Right cardiac atrium (tissue), 5 donors: ENCODE results near the gene TMEM220. TPM values are rescaled to one million over a fixed set of nuclear protein-coding genes. Genes with fewer than 3 reads are reported as not detected.

Experiments
- ATAC-seq, 2 donors: fragments of 200-7000 bp; cut with Tn5 transposase; one replicate each; pipeline versions ENCODE4 v1.8.0 to v1.9.1; 2020; ENCODE audit warnings: moderate library complexity in 2 of 2, mild to moderate bottlenecking in 1 of 2
- DNase-seq, 3 donors: peaks; one replicate each; pipeline ENCODE4 v3.0.0-alpha.2; 2020
- H3K27ac ChIP-seq: one replicate; pipeline ENCODE4 v1.5.1; 2013; ENCODE audit warnings: mild to moderate bottlenecking, low read length, control low read depth, moderate library complexity
- H3K27me3 ChIP-seq: one replicate; pipeline ENCODE4 v1.6.1; 2013; ENCODE audit not compliant: control insufficient read depth, insufficient read depth
- H3K4me1 ChIP-seq: one replicate; pipeline ENCODE4 v1.6.1; 2013; ENCODE audit warnings: low read length; ENCODE audit not compliant: control insufficient read depth, insufficient read depth
- H3K4me3 ChIP-seq: one replicate; pipeline ENCODE4 v1.5.1; 2013; ENCODE audit warnings: low read length, control low read depth
- H3K9me3 ChIP-seq: one replicate; pipeline ENCODE4 v1.6.1; 2013; ENCODE audit warnings: low read length; ENCODE audit not compliant: control insufficient read depth
- WGBS: extraction: QIAGEN DNeasy Blood & Tissue Kit; methylation state at CpG from one replicate; pipeline ENCODE4 v1.1.7; 2013; 5-methylcytosine and 5-hydroxymethylcytosine counted together
- intact Hi-C, 4 donors: fragments of 100-400 bp; cut with DNase I; formaldehyde crosslinking; loops; one replicate each; pipeline versions ENCODE4 v1.11.0 to v1.14.0; 2022 to 2023
- long read RNA-seq, 4 donors: library from polyadenylated mRNA; unstranded; transcript quantifications; one replicate each; pipeline ENCODE4 v2.0.0, GENCODE V29; 2020 to 2021
- polyA plus RNA-seq: library from polyadenylated mRNA; stranded (reverse); fragments of 200-250 nt; gene quantifications from one replicate; pipeline ENCODE4 v1.2.3, GENCODE V29; 2013
- total RNA-seq, 4 donors: library from RNA; stranded (reverse); fragmentation: NEBNext Ultra II Directional; extraction: Animal tissue kit (Norgen Biotek cat#: 25700); gene quantifications; one replicate each; pipeline ENCODE4 v1.2.1, GENCODE V29; 2021
- donor health status: healthy with polysubstance abuse.
- donor health status: DM: no; HTN: yes; CAD: no.
- donor health status: DM: no; HTN: no; CAD: no.
- donor health status: DM: no; HTN: yes; CAD: no; lungs with severe emphysema.
- donor health status: DM: yes; HTN: yes; CAD: no.

Gene TMEM220
- total RNA-seq (10 to 100 TPM in 1 of 4 donors, 1 to 10 TPM in 3; 7.7 to 15.2 (median 9.0) TPM), polyA plus RNA-seq (5.8 TPM)
- long read RNA-seq, donor 1, transcript TMEM220-202 (5 exons, 1,402 nt): major isoform, 6 of 11 reads
- long read RNA-seq, donor 1, partial matches to known transcripts: 0 of 11 reads
- long read RNA-seq, donor 1, other reads (novel, unspliced or antisense): 3 of 11 reads
- long read RNA-seq, donor 2, partial matches to known transcripts: 0 of 13 reads
- long read RNA-seq, donor 2, other reads (novel, unspliced or antisense): 7 of 13 reads
- long read RNA-seq, donor 3, transcript TMEM220-202 (5 exons, 1,402 nt): major isoform, 10 of 24 reads
- long read RNA-seq, donor 3, transcript TMEM220-201 (6 exons, 3,106 nt): minor isoform, 7 of 24 reads
- long read RNA-seq, donor 3, partial matches to known transcripts: 1 of 24 reads
- long read RNA-seq, donor 3, other reads (novel, unspliced or antisense): 5 of 24 reads
- long read RNA-seq, donor 4, transcript TMEM220-202 (5 exons, 1,402 nt): major isoform, 9 of 14 reads
- long read RNA-seq, donor 4, partial matches to known transcripts: 0 of 14 reads
- long read RNA-seq, donor 4, other reads (novel, unspliced or antisense): 2 of 14 reads

- intact Hi-C loops: loop anchor here in 1 of 4 donors (10.0 kb wide), 1 partner anchor 115 kb away; no protein-coding TSS in a partner anchor
- Histone ChIP-seq H3K9me3 (no peaks in the 10 kb centered on the region), H3K4me1 (no peaks in the 10 kb centered on the region), H3K27me3 (no peaks in the 10 kb centered on the region), H3K27ac (peak within 1 kb of the TSS; percentile 75), H3K4me3 (peak within 1 kb of the TSS; percentile 42)
- DNase-seq (peak; percentile 89 to 94 (median 93)), ATAC-seq (peak; percentile 97 to 98)
- under 1% methylated on average over 79 of the region's 79 CpGs for WGBS
Observed at GRCh38 chr17:10729334-10730193, at the start of gene TMEM220. TSS of gene TMEM220 (minus strand) at chr17:10730023. CDS start at chr17:10729851, 172 bp downstream.

GRCh38 chr17:10779609-10780008 is 49.8 kb upstream of the TMEM220 start:
- 81% methylated on average over 2 of the region's 2 CpGs for WGBS
- ATAC-seq (no peak), DNase-seq (no peak)
- no peaks in the 10 kb centered on the region for H3K27me3 ChIP-seq
- H3K4me3 ChIP-seq: no peak overlapping the region
- intact Hi-C loops: no loop called here
- H3K27ac ChIP-seq: no peak overlapping the region
- no peaks in the 10 kb centered on the region for H3K9me3 ChIP-seq
- H3K4me1 ChIP-seq: no peaks in the 10 kb centered on the region

GRCh38 chr17:10777890-10778289 is 48.1 kb upstream of the TMEM220 start:
- Histone ChIP-seq H3K9me3 (no peaks in the 10 kb centered on the region), H3K4me3 (no peak overlapping the region), H3K4me1 (no peaks in the 10 kb centered on the region), H3K27ac (no peak overlapping the region), H3K27me3 (no peaks in the 10 kb centered on the region)
- ATAC-seq (no peak), DNase-seq (no peak)
- intact Hi-C loops: no loop called here
- WGBS: 84% methylated on average over 6 of the region's 6 CpGs

GRCh38 chr17:10777131-10777807 is 47.4 kb upstream of the TMEM220 start:
- Histone ChIP-seq H3K27ac (no peak overlapping the region), H3K4me1 (no peaks in the 10 kb centered on the region), H3K4me3 (no peak overlapping the region), H3K9me3 (no peaks in the 10 kb centered on the region), H3K27me3 (no peaks in the 10 kb centered on the region)
- no peak for ATAC-seq
- 85% methylated on average over 11 of the region's 11 CpGs for WGBS
- intact Hi-C loops: no loop called here
- no peak for DNase-seq

GRCh38 chr17:10776381-10776780 is 46.6 kb upstream of the TMEM220 start:
- no peaks in the 10 kb centered on the region for H3K4me1 ChIP-seq
- no peaks in the 10 kb centered on the region for H3K9me3 ChIP-seq
- no peak for ATAC-seq
- 23% methylated on average over 2 of the region's 2 CpGs for WGBS
- no peak overlapping the region for H3K4me3 ChIP-seq
- intact Hi-C loops: no loop called here
- no peaks in the 10 kb centered on the region for H3K27me3 ChIP-seq
- no peak for DNase-seq
- H3K27ac ChIP-seq: no peak overlapping the region

DNA sequence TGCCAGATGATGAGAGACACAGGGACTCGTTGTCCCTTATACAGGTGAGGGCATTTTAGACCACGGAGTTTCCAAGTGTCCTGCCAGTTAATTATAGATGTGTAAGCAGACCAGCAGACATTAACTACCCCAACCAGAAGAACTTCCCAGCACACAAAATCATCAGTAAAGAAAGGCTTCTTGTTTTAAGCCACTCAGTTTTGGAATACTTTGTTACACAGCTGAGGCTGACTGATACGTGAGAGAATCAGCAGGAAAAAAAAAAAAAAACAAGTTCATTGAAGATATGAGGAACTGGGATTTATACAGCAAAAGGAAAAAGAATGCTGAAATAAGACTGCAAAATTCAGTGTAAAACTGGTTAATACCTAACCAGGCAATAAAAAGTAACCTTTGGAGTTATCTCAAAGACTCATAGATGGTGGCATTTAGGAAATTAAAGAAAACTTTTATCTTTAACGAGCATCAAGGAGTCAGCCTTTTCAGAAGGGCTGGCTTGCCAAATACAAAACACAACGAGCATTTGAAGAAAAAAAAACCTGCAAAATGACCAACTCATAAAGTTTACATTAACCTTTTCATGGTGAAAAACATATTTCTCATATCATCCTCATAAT is 46.0 kb upstream of the TMEM220 start:
- ATAC-seq (no peak), DNase-seq (no peak)
- WGBS: 72% methylated on average over 5 of the region's 5 CpGs
- H3K4me3 ChIP-seq: no peak overlapping the region
- H3K27me3 ChIP-seq: no peaks in the 10 kb centered on the region
- H3K4me1 ChIP-seq: no peaks in the 10 kb centered on the region
- H3K9me3 ChIP-seq: no peaks in the 10 kb centered on the region
- intact Hi-C loops: no loop called here
- H3K27ac ChIP-seq: no peak overlapping the region

GRCh38 chr17:10775058-10775457 is 45.2 kb upstream of the TMEM220 start:
- Histone ChIP-seq H3K4me1 (no peaks in the 10 kb centered on the region), H3K4me3 (no peak overlapping the region), H3K9me3 (no peaks in the 10 kb centered on the region), H3K27ac (no peak overlapping the region), H3K27me3 (no peaks in the 10 kb centered on the region)
- 96% methylated on average over 4 of the region's 4 CpGs for WGBS
- ATAC-seq (no peak), DNase-seq (no peak)
- intact Hi-C loops: no loop called here

GRCh38 chr17:10773391-10773790 is 43.6 kb upstream of the TMEM220 start:
- no peak for DNase-seq
- no peak overlapping the region for H3K4me3 ChIP-seq

GRCh38 chr17:10772425-10773380 is 42.9 kb upstream of the TMEM220 start:
- Histone ChIP-seq H3K9me3 (no peaks in the 10 kb centered on the region), H3K27ac (no peak overlapping the region), H3K4me1 (no peaks in the 10 kb centered on the region), H3K4me3 (no peak overlapping the region), H3K27me3 (no peaks in the 10 kb centered on the region)
- intact Hi-C loops: no loop called here
- 35% methylated on average over 9 of the region's 9 CpGs for whole genome bisulfite sequencing
- ATAC-seq (no peak), DNase-seq (peak in 1 of 3 donors; percentile 39)

More at GRCh38 chr17:10773391-10773790, 43.6 kb upstream of the TMEM220 start:
- Histone ChIP-seq H3K9me3 (no peaks in the 10 kb centered on the region), H3K27me3 (no peaks in the 10 kb centered on the region), H3K4me1 (no peaks in the 10 kb centered on the region), H3K27ac (no peak overlapping the region)
- 64% methylated on average over 2 of the region's 2 CpGs for WGBS
- no peak for ATAC-seq
- intact Hi-C loops: no loop called here
